Activated CD4-positive, alpha-beta T cell treated with anti-CD3 and anti-CD28 coated beads, Interleukin-10, Interleukin-2, amounts not matched to agents 100 ng/mL and 50 ng/mL, durations not matched to agents 16 hours and 8 hours (primary cell): ENCODE data around the gene SIX3.

Source experiments
- DNase-seq: peaks from one replicate; pipeline ENCODE4 v3.0.0-alpha.2; 2020

The SIX3 gene

DNA sequence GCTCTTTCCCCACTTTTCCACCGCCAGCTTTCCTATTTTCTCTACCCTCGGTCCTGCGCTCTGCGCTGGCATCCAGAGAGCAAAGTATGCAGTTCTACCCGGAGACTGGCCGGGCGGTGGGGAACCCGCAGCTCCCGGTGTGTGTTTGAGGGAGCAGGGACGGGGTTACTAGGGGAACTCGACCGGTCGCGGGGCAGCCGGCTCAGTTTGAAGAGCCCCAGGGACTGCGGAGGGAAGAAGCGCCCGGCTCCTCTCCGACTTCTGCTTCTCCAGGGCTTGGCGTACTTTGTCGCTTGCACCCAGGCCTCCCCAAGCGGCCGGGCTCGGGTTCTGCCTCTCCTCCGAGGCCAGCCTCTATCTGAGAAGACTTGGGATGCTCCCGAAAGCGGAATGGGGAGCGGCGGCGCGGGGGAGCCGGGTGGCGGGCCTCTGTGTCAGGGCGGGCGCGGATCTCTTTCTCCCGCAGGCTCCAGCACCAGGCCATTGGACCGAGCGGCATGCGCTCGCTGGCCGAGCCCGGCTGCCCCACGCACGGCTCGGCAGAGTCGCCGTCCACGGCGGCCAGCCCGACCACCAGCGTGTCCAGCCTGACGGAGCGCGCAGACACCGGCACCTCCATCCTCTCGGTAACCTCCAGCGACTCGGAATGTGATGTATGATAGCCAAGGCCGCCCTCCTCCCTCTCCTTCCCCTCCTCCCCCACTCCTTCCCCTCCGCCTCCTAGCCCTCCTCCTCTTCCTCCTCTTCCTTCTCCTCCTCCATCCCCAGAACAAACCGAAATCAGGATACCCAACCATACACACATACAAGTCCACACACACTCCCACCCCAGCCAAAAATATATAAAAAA is 2.8 kb downstream of the SIX3 start:
- DNase-seq = no peak

- no peak for DNase-seq
These were observed 3.6 kb downstream of the SIX3 start for GRCh38 chr2:44944952-44945612.

- no peak for DNase-seq
These were observed 4.3 kb downstream of the SIX3 start for GRCh38 chr2:44945676-44946371.

DNA sequence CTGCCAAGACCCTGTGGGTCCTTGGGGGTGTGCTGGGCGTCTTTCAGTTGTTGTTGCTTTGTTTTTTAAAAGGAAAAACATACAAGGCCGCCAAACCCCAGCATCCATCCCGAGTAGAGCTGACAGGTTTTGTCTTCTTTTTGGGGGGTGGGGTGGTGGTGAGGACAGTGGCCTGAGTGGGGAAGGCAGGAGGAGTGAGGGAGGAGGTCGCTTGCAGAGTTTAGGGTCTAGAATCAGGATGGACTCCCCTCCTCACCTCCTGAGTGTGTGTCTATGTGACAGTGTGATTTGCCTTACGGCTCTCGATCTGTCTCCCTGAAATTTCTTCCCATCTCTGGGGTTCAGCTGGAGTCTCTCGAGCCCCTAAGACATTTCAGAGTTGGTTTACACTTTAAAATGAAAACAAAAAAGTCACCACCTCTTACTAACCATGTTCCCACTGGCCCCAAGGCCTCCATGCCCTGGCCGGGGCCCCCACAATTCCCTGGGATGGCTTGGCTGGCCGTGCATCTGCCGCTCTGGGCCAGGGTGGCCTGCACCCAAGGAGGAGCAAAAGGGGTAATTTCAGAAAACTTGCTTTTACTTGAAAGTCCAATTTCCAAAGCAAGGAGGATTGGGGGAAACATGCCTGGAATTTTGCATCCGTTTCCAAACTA is 5.0 kb downstream of the SIX3 start:
- no peak for DNase-seq

DNA sequence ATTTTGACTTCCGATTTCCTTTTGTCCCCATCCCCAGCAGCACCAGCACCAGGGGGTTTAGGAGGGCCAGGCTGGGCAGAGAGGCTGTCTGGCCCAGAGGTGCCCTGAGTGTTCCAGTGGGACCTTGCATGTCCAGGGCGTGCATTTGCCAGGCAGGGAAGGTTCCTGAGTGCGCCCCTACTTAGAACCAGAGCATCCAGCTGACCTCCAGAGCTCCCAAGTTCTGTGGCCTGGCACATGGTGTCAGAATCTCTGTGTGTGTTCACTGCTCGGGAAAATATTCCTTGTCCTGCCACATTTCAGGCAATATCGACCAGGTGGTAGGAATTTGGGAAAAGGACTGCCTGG is 5.5 kb downstream of the SIX3 start:
- no peak for DNase-seq

- DNase-seq = no peak
These were observed 7.2 kb downstream of the SIX3 start for GRCh38 chr2:44948565-44949328.

- DNase-seq = no peak
These were observed 8.0 kb downstream of the SIX3 start for GRCh38 chr2:44949329-44950151.

GRCh38 chr2:44950646-44951045 is 9.1 kb downstream of the SIX3 start:
- DNase-seq = no peak

- no peak for DNase-seq
These were observed 9.6 kb downstream of the SIX3 start for GRCh38 chr2:44951124-44951523.

- no peak for DNase-seq
These were observed 10.2 kb downstream of the SIX3 start for GRCh38 chr2:44951714-44952113.

GRCh38 chr2:44952143-44952805 is 10.8 kb downstream of the SIX3 start:
- DNase-seq = peak; percentile 67

DNA sequence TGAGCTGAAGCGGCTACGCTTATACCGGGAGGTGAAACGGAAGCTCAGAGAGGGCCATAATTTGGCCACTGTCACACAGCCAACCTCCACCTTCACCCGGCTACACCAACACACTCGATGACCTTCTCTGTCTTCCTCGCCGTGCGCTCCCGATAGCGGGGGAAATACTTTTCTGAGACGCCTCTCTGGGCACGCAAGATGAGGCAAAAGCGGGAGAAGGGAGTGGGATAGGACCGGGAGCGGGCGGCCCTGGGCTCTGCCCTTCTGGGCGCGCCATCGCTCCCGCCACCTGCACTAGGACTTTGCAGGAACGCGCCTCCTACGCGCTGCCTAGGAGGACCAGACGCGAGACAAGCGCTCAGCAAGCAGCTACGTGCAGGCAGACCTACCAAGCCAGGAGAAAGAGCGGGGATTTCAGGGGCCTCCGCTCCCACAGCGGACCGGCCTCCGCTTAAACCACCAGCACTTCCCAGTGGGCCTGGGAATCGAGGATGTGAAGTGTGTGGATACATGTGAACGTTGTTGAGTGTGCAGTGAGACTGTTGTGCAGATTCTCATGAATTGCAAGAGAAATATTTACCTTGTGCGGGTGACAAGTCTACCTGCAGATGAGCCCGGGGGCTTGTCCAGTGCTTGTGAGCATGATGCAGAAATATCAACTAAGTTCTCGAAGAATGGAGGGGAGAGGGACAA is 11.4 kb downstream of the SIX3 start:
- no peak for DNase-seq

DNA sequence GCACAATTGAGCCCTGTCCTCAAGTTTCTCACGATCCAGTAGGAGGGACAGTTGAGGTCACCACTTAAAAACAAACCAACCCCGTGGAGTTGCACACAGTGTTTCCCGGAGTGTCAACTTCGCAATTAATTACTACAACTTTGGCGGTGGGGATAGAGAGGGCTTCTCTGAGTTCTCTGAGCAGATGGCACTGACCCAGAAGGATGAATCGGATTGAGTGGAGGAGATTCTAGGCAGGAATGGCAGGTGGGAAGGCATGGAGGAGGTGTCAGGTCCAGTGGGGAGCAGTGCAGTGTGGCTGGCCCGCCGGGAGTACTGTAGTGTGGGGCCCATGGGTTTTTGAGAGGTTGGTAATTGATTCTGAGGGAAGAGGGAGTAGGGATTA is 12.0 kb downstream of the SIX3 start:
- no peak for DNase-seq

- DNase-seq = no peak
These were observed 13.0 kb downstream of the SIX3 start for GRCh38 chr2:44954447-44954888.

GRCh38 chr2:44954889-44955592 is 13.5 kb downstream of the SIX3 start:
- DNase-seq = no peak

GRCh38 chr2:44955593-44956392 is 14.3 kb downstream of the SIX3 start:
- peak; percentile 80 for DNase-seq

DNA sequence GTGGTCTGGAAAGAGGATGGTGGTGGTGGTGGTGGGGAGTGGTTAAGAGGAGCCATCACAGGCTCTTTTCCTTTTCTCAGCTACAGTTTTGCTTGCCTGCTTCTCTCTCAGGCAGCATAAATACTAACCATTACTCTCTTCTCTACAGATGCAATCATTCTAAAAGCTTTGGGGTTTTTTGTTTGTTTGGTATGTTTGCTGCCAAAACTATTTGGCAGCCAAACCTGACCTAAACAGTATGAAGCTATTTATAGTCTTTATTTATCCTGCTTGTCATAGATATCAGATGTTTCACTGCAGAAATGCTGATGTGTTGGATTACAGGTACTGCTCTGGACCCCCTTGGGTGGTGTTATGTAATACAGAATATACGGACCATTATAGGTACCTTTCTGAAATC is 15.3 kb downstream of the SIX3 start:
- no peak for DNase-seq

DNA sequence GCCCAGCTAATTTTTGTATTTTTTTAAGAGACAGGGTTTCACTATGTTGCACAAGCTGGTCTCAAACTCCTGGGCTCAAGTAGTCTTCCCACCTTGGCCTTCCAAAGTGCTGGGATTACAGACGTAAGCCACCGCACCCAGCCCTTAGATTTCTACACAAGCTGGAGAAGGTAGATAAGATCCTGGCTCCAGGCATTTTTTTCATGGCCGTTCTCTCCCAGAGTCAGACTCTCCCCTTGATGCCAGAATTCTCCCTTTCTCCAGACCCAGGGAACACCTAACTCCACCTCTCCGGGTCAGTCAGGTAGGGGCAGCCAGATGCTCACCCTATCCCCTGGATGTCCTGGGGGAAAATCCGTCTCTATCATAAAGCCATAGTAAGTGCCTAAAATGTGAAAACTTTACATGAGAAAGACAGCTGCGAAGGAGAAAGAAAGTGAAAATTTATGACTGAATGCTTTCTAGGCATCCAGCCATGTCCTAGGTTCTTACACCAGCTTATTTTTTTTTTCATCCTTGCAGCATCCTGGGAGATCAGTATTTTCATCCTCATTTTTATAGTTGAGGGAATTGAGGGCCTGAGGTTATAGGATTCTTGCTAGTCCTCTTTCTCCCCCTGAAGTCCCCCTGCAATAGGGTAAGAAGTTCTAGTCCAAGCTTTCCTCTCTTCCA is 16.3 kb downstream of the SIX3 start:
- no peak for DNase-seq
